B cell (primary cell): ENCODE measurements around the gene TBXAS1. TPM values are rescaled to one million over a fixed set of nuclear protein-coding genes. Genes with fewer than 3 reads are reported as not detected.
A peak's percentile ranks its signal among the peaks of the same experiment; 100 is the strongest.

Source experiments
- ATAC-seq: fragments of 200-7000 bp; cut with Tn5 transposase; one replicate; pipeline ENCODE4 v1.10.0; 2021; ENCODE audit warnings: low read depth, mild to moderate bottlenecking, moderate number of reproducible peaks, moderate library complexity
- CTCF ChIA-PET: fragments of 350-600 bp; sonication (Branson Sonifier 250); formaldehyde crosslinking; loops from one replicate; lab custom pipeline; 2021; ENCODE audit warnings: antibody characterized with exemption, inconsistent platforms; lab: Charles Lee
- POLR2A ChIA-PET: fragments of 350-600 bp; sonication (Branson Sonifier 250); formaldehyde crosslinking; loops from one replicate; lab custom pipeline; 2021; ENCODE audit warnings: antibody characterized with exemption; lab: Charles Lee
- DNase-seq: peaks from one replicate; pipeline ENCODE4 v3.0.0; 2013
- H2AFZ ChIP-seq: 2 replicates; pipeline ENCODE4 v1.6.1; 2012; ENCODE audit warnings: mild to moderate bottlenecking, low read depth, low read length; ENCODE audit not compliant: insufficient read depth, poor library complexity, severe bottlenecking
- H3K27ac ChIP-seq, 2 donors: 1 replicate in 1 of 2; 2 replicates in 1 of 2; pipeline ENCODE4 v1.5.1; 2012 to 2013; ENCODE audit warnings: low read length in 2 of 2, mild to moderate bottlenecking in 2 of 2, moderate library complexity in 1 of 2
- H3K27me3 ChIP-seq, 4 experiments: fragments of 200-600 bp in 1 of 4; sonication (generic) in 1 of 4; replicated peaks in 1 of 4; 1 replicate in 2 of 4; 2 replicates in 2 of 4; pipeline versions ENCODE4 v1.6.1 to v1.7.0; 2013 to 2016; ENCODE audit warnings: low read length in 3 of 4, mild to moderate bottlenecking in 2 of 4, mixed read lengths in 1 of 4, moderate library complexity in 1 of 4; ENCODE audit not compliant: insufficient read depth in 4 of 4, control insufficient read depth in 3 of 4; ENCODE audit errors: control extremely low read depth in 1 of 4
- H3K36me3 ChIP-seq, 2 experiments: replicated peaks in 1 of 2; 1 replicate in 1 of 2; 2 replicates in 1 of 2; pipeline versions ENCODE4 v1.6.1 to v1.7.1; 2013; ENCODE audit warnings: low read length in 1 of 2; ENCODE audit not compliant: insufficient read depth in 2 of 2, control insufficient read depth in 1 of 2; ENCODE audit errors: control extremely low read depth in 1 of 2, extremely low read depth in 1 of 2
- H3K4me1 ChIP-seq, 2 donors: fragments of 200-600 bp in 1 of 2; sonication (generic) in 1 of 2; 1 replicate in 1 of 2; 2 replicates in 1 of 2; pipeline versions ENCODE4 v1.5.1 to v1.6.1; 2013 to 2017; ENCODE audit warnings: low read length in 2 of 2; ENCODE audit not compliant: control insufficient read depth in 2 of 2, insufficient read depth in 2 of 2
- H3K4me2 ChIP-seq: replicated peaks from 2 replicates; pipeline ENCODE3; 2012; ENCODE audit warnings: mild to moderate bottlenecking, low read depth, low read length; ENCODE audit not compliant: poor library complexity, severe bottlenecking
- H3K4me3 ChIP-seq, 5 experiments: fragments of 200-600 bp in 1 of 5; sonication (generic) in 1 of 5; 1 replicate in 3 of 5; 2 replicates in 2 of 5; pipeline versions ENCODE4 v1.5.1 to v1.7.0; 2011 to 2016; ENCODE audit warnings: low read length in 4 of 5, mild to moderate bottlenecking in 4 of 5, low read depth in 2 of 5, control low read depth in 1 of 5, moderate library complexity in 1 of 5; ENCODE audit not compliant: insufficient read depth in 1 of 5; ENCODE audit errors: control extremely low read depth in 1 of 5, extremely low read depth in 1 of 5
- H3K79me2 ChIP-seq: fragments of 200-600 bp; sonication (generic); one replicate; pipeline ENCODE4 v1.6.0; 2016; ENCODE audit warnings: low read length; ENCODE audit not compliant: control insufficient read depth, insufficient read depth
- H3K9ac ChIP-seq: fragments of 200-600 bp; sonication (generic); 2 replicates; pipeline ENCODE4 v1.6.1; 2017; ENCODE audit warnings: mild to moderate bottlenecking, low read length, moderate library complexity
- H3K9me3 ChIP-seq, 3 donors: one replicate each; pipeline versions ENCODE4 v1.6.1 to v1.7.1; 2013; ENCODE audit warnings: low read length in 2 of 3; ENCODE audit not compliant: control insufficient read depth in 2 of 3, insufficient read depth in 1 of 3; ENCODE audit errors: control extremely low read depth in 1 of 3
- H4K20me1 ChIP-seq: 2 replicates; pipeline ENCODE4 v1.6.0; 2012; ENCODE audit warnings: mild to moderate bottlenecking, low read length; ENCODE audit not compliant: insufficient read depth, control insufficient read depth, poor library complexity, severe bottlenecking
- H3K27ac Mint-ChIP-seq: one replicate; pipeline ENCODE4 v1.8.0; 2021; ENCODE audit warnings: mixed read lengths
- H3K27me3 Mint-ChIP-seq: one replicate; pipeline ENCODE4 v1.8.0; 2021; ENCODE audit warnings: mixed read lengths
- H3K4me1 Mint-ChIP-seq: one replicate; pipeline ENCODE4 v1.8.0; 2021; ENCODE audit warnings: mixed read lengths
- H3K4me3 Mint-ChIP-seq: one replicate; pipeline ENCODE4 v1.8.0; 2021; ENCODE audit warnings: mixed read lengths
- H3K9me3 Mint-ChIP-seq: one replicate; pipeline ENCODE4 v1.8.0; 2022; ENCODE audit warnings: mixed read lengths; ENCODE audit not compliant: insufficient read depth
- CTCF ChIP-seq: fragments of 200-600 bp; IDR thresholded peaks from one replicate; pipeline ENCODE4 v1.8.0; 2022; ENCODE audit warnings: antibody characterized with exemption, mild to moderate bottlenecking
- EZH2 ChIP-seq: IDR thresholded peaks from 2 replicates; pipeline ENCODE4 v1.6.1; 2012; ENCODE audit warnings: borderline replicate concordance, low read depth, mild to moderate bottlenecking, moderate library complexity, low read length; ENCODE audit not compliant: insufficient read depth, poor library complexity, severe bottlenecking
- WGBS: methylation state at CpG from one replicate; pipeline ENCODE4 v1.1.5; 2013; ENCODE audit warnings: missing lambda C conversion rate; ENCODE audit not compliant: insufficient coverage; 5-methylcytosine and 5-hydroxymethylcytosine counted together
- intact Hi-C: fragments of 100-400 bp; cut with micrococcal nuclease; formaldehyde crosslinking; loops from one replicate; pipeline ENCODE4 v1.10.0; 2022
- polyA plus RNA-seq: library from polyadenylated mRNA; depleted of rRNA; stranded (reverse); fragments of >200 nt; gene quantifications from 2 replicates; pipeline ENCODE4 v1.2.3, GENCODE V29; 2012
- total RNA-seq, 2 donors: library from RNA; stranded (reverse); fragments of 120-200 nt in 1 of 2; gene quantifications; 1 replicate in 1 of 2; 2 replicates in 1 of 2; pipeline versions ENCODE4 v1.2.3 to v1.2.4, GENCODE V29; 2013 to 2022

The TBXAS1 gene
- total and polyA plus RNA-seq, 2 donors (not counting 1 experiment from before 2014, with no cell fraction given) = 8.1 to 21.0 TPM

DNA sequence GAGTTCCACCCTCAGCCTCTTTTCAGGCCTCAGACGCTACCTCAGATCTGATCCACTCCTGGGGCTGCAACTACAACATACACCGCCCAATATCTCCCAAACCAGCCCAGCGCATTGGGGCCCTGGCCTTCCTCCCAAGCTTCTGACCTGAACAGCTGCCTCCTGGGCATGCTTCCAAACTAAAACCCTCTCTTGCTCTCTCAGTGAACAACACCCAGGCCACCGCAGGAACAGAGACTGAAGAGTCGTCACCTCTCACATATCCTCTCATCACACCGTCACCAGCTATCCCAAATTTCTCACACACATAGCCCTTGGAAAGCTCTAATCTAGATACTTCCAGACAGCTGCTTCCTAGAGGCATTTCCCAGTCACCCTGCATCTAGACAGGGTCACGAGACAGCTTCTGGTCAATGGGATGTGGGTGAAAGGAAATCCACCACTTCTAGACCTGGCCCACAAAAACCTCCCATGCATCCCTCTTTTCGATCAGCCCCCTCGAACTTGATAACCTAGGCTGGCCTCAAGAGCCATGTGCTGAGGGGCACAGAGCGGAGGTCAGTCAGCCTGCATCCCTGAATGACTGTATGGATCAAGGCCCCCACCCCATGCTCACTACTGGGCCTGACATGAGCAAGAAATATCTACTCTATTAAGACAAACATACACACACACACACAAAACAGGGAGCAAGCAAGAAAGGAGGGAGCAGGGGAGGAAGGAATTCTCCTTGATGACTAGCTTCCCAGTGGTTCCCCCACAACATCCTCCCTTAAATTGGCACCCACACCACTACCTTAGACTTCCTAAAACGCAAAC lies 231.9 kb downstream of the TBXAS1 start:
- TF ChIP-seq CTCF (no peak), EZH2 (no peak)
- H3K27ac ChIP-seq = peak overlapping the region in 1 of 2 donors; percentile 93
- Mint-ChIP-seq H3K4me1 (peaks cover 57% of the 10 kb centered on the region), H3K27me3 (no peaks in the 10 kb centered on the region), H3K27ac (peak overlapping the region; percentile 99), H3K4me3 (peak overlapping the region; percentile 98), H3K9me3 (peaks cover 4% of the 10 kb centered on the region)
- H3K36me3 ChIP-seq = peaks cover 0 to 24% of the 10 kb centered on the region in 2 experiments
- peak overlapping the region; percentile 95 for H3K4me2 ChIP-seq
- ATAC-seq (no peak), DNase-seq (no peak)
- H3K4me3 ChIP-seq = peak overlapping the region in 4 of 5 experiments; percentile 67 to 89 (median 85)
- peaks cover 0 to 5% (median 3%) of the 10 kb centered on the region in 3 donors for H3K9me3 ChIP-seq
- WGBS = 73% methylated on average over 10 of the region's 11 CpGs
- ChIA-PET POLR2A (interaction anchor here (1.0 to 1.5 kb wide), 2 partner anchors 24 to 701 kb away, joined by 3 to 7 read pairs; partner anchors contain the start of gene LUC7L2), CTCF (interaction anchor here (0.7 to 1.5 kb wide), 3 partner anchors 20 to 578 kb away, joined by 3 to 6 read pairs (median 3); no protein-coding TSS in a partner anchor)
- peaks cover 36 to 38% of the 10 kb centered on the region in 2 donors for H3K4me1 ChIP-seq
- H3K79me2 ChIP-seq = peaks cover 64% of the 10 kb centered on the region
- peak overlapping the region; percentile 94 for H2AFZ ChIP-seq
- H3K27me3 ChIP-seq = no peaks in the 10 kb centered on the region
- H4K20me1 ChIP-seq = peaks cover 47% of the 10 kb centered on the region
- peak overlapping the region; percentile 86 for H3K9ac ChIP-seq
- intact Hi-C loops = loop anchor here (5.0 kb wide), 1 partner anchor 331 kb away; no protein-coding TSS in a partner anchor
